Loucy (cell line): ENCODE results near the gene TINAG.

Experiments
- H2AFZ ChIP-seq: fragments of 200-600 bp; sonication (generic); 2 replicates; pipeline ENCODE4 v1.6.0; 2016; ENCODE audit warnings: antibody characterized with exemption, mild to moderate bottlenecking, low read length, moderate library complexity
- H3F3A ChIP-seq: fragments of 200-600 bp; 2 replicates; pipeline ENCODE4 v1.6.0; 2016; ENCODE audit warnings: antibody characterized with exemption, low read depth, mild to moderate bottlenecking
- H3K27me3 ChIP-seq: fragments of 200-600 bp; sonication (generic); 2 replicates; pipeline ENCODE4 v1.6.1; 2014; ENCODE audit warnings: low read length, mild to moderate bottlenecking; ENCODE audit not compliant: insufficient read depth, poor library complexity, severe bottlenecking
- H3K36me3 ChIP-seq: fragments of 200-600 bp; sonication (generic); 2 replicates; pipeline ENCODE4 v1.6.1; 2016; ENCODE audit warnings: low read length; ENCODE audit not compliant: insufficient read depth
- H3K4me1 ChIP-seq: fragments of 200-600 bp; sonication (generic); 2 replicates; pipeline ENCODE4 v1.5.1; 2014; ENCODE audit warnings: low read length, mild to moderate bottlenecking; ENCODE audit not compliant: insufficient read depth, poor library complexity, severe bottlenecking
- H3K4me2 ChIP-seq: fragments of 200-600 bp; sonication (generic); 2 replicates; pipeline ENCODE4 v1.6.0; 2014; ENCODE audit warnings: antibody characterized with exemption, low read length, low read depth, mild to moderate bottlenecking; ENCODE audit not compliant: poor library complexity, severe bottlenecking
- H3K4me3 ChIP-seq: fragments of 200-600 bp; sonication (generic); 2 replicates; pipeline ENCODE4 v1.5.1; 2014; ENCODE audit warnings: low read length, mild to moderate bottlenecking, mixed read lengths; ENCODE audit not compliant: poor library complexity, severe bottlenecking
- H3K79me2 ChIP-seq: fragments of 200-600 bp; sonication (generic); 2 replicates; pipeline ENCODE4 v1.6.1; 2014; ENCODE audit warnings: low read length; ENCODE audit not compliant: insufficient read depth
- H3K9ac ChIP-seq: fragments of 200-600 bp; sonication (generic); 2 replicates; pipeline ENCODE4 v1.6.0; 2014; ENCODE audit warnings: mild to moderate bottlenecking, low read depth, low read length, moderate library complexity; ENCODE audit not compliant: poor library complexity, severe bottlenecking
- H3K9me2 ChIP-seq: fragments of 200-600 bp; sonication (generic); replicated peaks from 2 replicates; pipeline ENCODE4 v1.6.1; 2016; ENCODE audit warnings: low read depth, low read length, mixed read lengths
- H3K9me3 ChIP-seq: fragments of 200-600 bp; sonication (generic); 2 replicates; pipeline ENCODE4 v1.6.1; 2014; ENCODE audit warnings: mild to moderate bottlenecking, antibody characterized with exemption, low read length, low read depth; ENCODE audit not compliant: insufficient read depth
- H4K20me1 ChIP-seq: fragments of 200-600 bp; sonication (generic); 2 replicates; pipeline ENCODE4 v1.6.0; 2014; ENCODE audit warnings: antibody characterized with exemption, low read length, mild to moderate bottlenecking; ENCODE audit not compliant: insufficient read depth, poor library complexity, severe bottlenecking
- CTCF ChIP-seq: fragments of 200-600 bp; sonication (generic); conservative IDR thresholded peaks from 2 replicates; pipeline ENCODE4 v1.5.1; 2014; ENCODE audit warnings: mild to moderate bottlenecking, antibody characterized with exemption, low read length
- EZH2phosphoT487 ChIP-seq: fragments of 200-600 bp; IDR thresholded peaks from 2 replicates; pipeline ENCODE4 v1.6.1; 2018; ENCODE audit warnings: antibody characterized with exemption, mild to moderate bottlenecking, moderate library complexity, borderline replicate concordance

TINAG gene

GRCh38 chr6:54361188-54361587 lies 52.9 kb downstream of the TINAG start:
- no peaks in the 10 kb centered on the region for H3K4me1 ChIP-seq
- no peaks in the 10 kb centered on the region for H3K27me3 ChIP-seq
- H3F3A ChIP-seq: no peaks in the 10 kb centered on the region
- no peak overlapping the region for H3K4me2 ChIP-seq
- no peaks in the 10 kb centered on the region for H3K9me2 ChIP-seq
- H3K79me2 ChIP-seq: no peaks in the 10 kb centered on the region
- no peak overlapping the region for H3K9ac ChIP-seq
- TF ChIP-seq EZH2phosphoT487 (no peak), CTCF (no peak)
- no peaks in the 10 kb centered on the region for H3K9me3 ChIP-seq
- no peak overlapping the region for H2AFZ ChIP-seq
- no peak overlapping the region for H3K4me3 ChIP-seq
- H4K20me1 ChIP-seq: no peaks in the 10 kb centered on the region
- no peaks in the 10 kb centered on the region for H3K36me3 ChIP-seq

- TF ChIP-seq EZH2phosphoT487: no peak
- TF ChIP-seq CTCF: no peak
- no peaks in the 10 kb centered on the region for H3K4me1 ChIP-seq
- H3K27me3 ChIP-seq: no peaks in the 10 kb centered on the region
- no peak overlapping the region for H3K9ac ChIP-seq
- no peaks in the 10 kb centered on the region for H3K9me3 ChIP-seq
- H3K79me2 ChIP-seq: no peaks in the 10 kb centered on the region
- no peak overlapping the region for H2AFZ ChIP-seq
- H4K20me1 ChIP-seq: no peaks in the 10 kb centered on the region
- no peak overlapping the region for H3K4me2 ChIP-seq
- H3F3A ChIP-seq: no peaks in the 10 kb centered on the region
- H3K36me3 ChIP-seq: no peaks in the 10 kb centered on the region
- no peaks in the 10 kb centered on the region for H3K9me2 ChIP-seq
- H3K4me3 ChIP-seq: no peak overlapping the region
These were observed 53.5 kb downstream of the TINAG start for GRCh38 chr6:54361734-54362133.

DNA sequence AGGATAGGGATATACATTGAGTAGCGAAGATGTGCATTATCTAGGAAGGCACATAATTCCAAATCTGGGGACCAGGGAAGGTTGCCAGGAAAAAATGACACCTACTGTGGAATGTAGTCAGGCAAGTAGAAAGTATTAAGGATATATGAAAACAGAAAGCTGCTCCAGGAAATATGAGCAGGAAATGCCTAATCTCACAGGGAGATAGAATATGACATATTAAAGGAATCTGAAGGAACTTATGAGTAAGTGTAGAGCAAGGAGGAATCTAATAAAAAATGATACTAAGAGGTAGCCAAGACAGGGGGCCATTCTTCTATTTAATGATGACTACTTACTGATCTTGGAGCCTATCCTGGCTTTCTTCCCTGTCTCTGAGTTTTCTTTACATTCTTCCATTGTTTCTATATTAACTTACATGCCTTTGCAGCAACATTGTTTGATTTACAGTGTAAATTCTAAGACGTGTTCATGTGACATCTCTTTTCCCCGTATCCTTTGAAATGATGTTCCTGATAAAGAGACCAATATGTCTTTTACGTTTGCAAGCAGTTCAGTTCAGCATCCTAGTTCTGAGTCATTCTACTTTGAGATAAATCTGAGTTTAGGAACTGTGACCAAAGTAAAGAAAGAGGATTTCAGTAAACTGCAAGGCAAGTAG lies 58.6 kb downstream of the TINAG start:
- H3K79me2 ChIP-seq: no peaks in the 10 kb centered on the region
- no peaks in the 10 kb centered on the region for H4K20me1 ChIP-seq
- H3K4me3 ChIP-seq: no peak overlapping the region
- H3K9me3 ChIP-seq: no peaks in the 10 kb centered on the region
- no peak for TF ChIP-seq CTCF
- TF ChIP-seq EZH2phosphoT487: no peak
- H3K27me3 ChIP-seq: no peaks in the 10 kb centered on the region
- no peaks in the 10 kb centered on the region for H3F3A ChIP-seq
- no peak overlapping the region for H3K9ac ChIP-seq
- no peaks in the 10 kb centered on the region for H3K9me2 ChIP-seq
- no peaks in the 10 kb centered on the region for H3K4me1 ChIP-seq
- H3K36me3 ChIP-seq: no peaks in the 10 kb centered on the region
- H3K4me2 ChIP-seq: no peak overlapping the region
- H2AFZ ChIP-seq: no peak overlapping the region
